SU-DHL-6 (cell line): ENCODE data around the gene PICK1.

Experiments
- H2AFZ ChIP-seq: fragments of 200-600 bp; sonication (generic); 2 replicates; pipeline ENCODE4 v1.6.1; 2014; ENCODE audit warnings: low read depth, mild to moderate bottlenecking, moderate library complexity, mixed read lengths, antibody characterized with exemption, low read length; ENCODE audit not compliant: severe bottlenecking
- H3F3A ChIP-seq: fragments of 200-600 bp; shearing (Covaris generic); 2 replicates; pipeline ENCODE4 v1.6.0; 2016; ENCODE audit warnings: antibody characterized with exemption, mild to moderate bottlenecking; ENCODE audit not compliant: insufficient read depth
- H3K27ac ChIP-seq: fragments of 200-600 bp; sonication (generic); 2 replicates; pipeline ENCODE4 v1.5.1; 2016; ENCODE audit warnings: low read depth, mild to moderate bottlenecking, low read length, moderate library complexity, mixed read lengths
- H3K27me3 ChIP-seq: fragments of 200-600 bp; sonication (generic), shearing (Covaris generic); 2 replicates; pipeline ENCODE4 v1.6.0; 2014; ENCODE audit warnings: mild to moderate bottlenecking, low read length
- H3K36me3 ChIP-seq: fragments of 200-600 bp; sonication (generic); 2 replicates; pipeline ENCODE4 v1.6.1; 2014; ENCODE audit warnings: mild to moderate bottlenecking, low read length, mixed read lengths
- H3K4me2 ChIP-seq: fragments of 300-600, 200-600 bp; shearing (Covaris generic), sonication (generic); 2 replicates; pipeline ENCODE4 v1.6.0; 2014; ENCODE audit warnings: low read length, low read depth, mild to moderate bottlenecking; ENCODE audit not compliant: poor library complexity, severe bottlenecking
- H3K4me3 ChIP-seq: fragments of 200-600 bp; sonication (generic); 2 replicates; pipeline ENCODE4 v1.5.1; 2014; ENCODE audit warnings: antibody characterized with exemption, low read length, mild to moderate bottlenecking, mixed read lengths; ENCODE audit not compliant: insufficient read depth, poor library complexity, severe bottlenecking
- H3K79me2 ChIP-seq: fragments of 200-600 bp; sonication (generic); 2 replicates; pipeline ENCODE4 v1.6.1; 2014; ENCODE audit warnings: mild to moderate bottlenecking, low read length, moderate library complexity; ENCODE audit not compliant: insufficient read depth
- H3K9ac ChIP-seq: fragments of 200-600 bp; sonication (generic); 2 replicates; pipeline ENCODE4 v1.7.0; 2014; ENCODE audit warnings: mild to moderate bottlenecking, low read length
- H3K9me2 ChIP-seq: fragments of 200-600 bp; sonication (generic); replicated peaks from 2 replicates; pipeline ENCODE4 v1.6.1; 2014; ENCODE audit warnings: low read length; ENCODE audit not compliant: insufficient read depth
- H3K9me3 ChIP-seq: fragments of 200-600 bp; sonication (generic); 2 replicates; pipeline ENCODE4 v1.6.1; 2014; ENCODE audit warnings: low read length, mixed read lengths; ENCODE audit not compliant: insufficient read depth
- H4K20me1 ChIP-seq: fragments of 200-600 bp; sonication (generic); 2 replicates; pipeline ENCODE4 v1.6.1; 2014; ENCODE audit warnings: low read depth, mild to moderate bottlenecking, antibody characterized with exemption, low read length, moderate library complexity, mixed read lengths
- CTCF ChIP-seq: fragments of 200-600 bp; sonication (generic); IDR thresholded peaks from one replicate; pipeline ENCODE4 v1.5.1; 2017; ENCODE audit warnings: antibody characterized with exemption, mild to moderate bottlenecking, low read length, moderate library complexity; ENCODE audit not compliant: insufficient read depth, poor library complexity, severe bottlenecking
- EZH2phosphoT487 ChIP-seq: fragments of 200-600 bp; sonication (generic), shearing (Covaris generic); conservative IDR thresholded peaks from 2 replicates; pipeline ENCODE4 v1.6.1; 2018; ENCODE audit warnings: mild to moderate bottlenecking, antibody characterized with exemption, low read length, moderate library complexity, mixed read lengths

The PICK1 gene

GRCh38 chr22:38068641-38069371 lies 11.6 kb downstream of the PICK1 start:
- Histone ChIP-seq H3F3A (no peaks in the 10 kb centered on the region), H3K9me3 (no peaks in the 10 kb centered on the region), H3K4me2 (no peak overlapping the region), H3K9me2 (no peaks in the 10 kb centered on the region), H3K36me3 (no peaks in the 10 kb centered on the region), H3K27me3 (no peaks in the 10 kb centered on the region), H2AFZ (no peak overlapping the region), H4K20me1 (no peaks in the 10 kb centered on the region), H3K9ac (no peak overlapping the region), H3K79me2 (no peaks in the 10 kb centered on the region), H3K27ac (no peak overlapping the region), H3K4me3 (no peak overlapping the region)
- TF ChIP-seq EZH2phosphoT487 (no peak), CTCF (no peak)

DNA sequence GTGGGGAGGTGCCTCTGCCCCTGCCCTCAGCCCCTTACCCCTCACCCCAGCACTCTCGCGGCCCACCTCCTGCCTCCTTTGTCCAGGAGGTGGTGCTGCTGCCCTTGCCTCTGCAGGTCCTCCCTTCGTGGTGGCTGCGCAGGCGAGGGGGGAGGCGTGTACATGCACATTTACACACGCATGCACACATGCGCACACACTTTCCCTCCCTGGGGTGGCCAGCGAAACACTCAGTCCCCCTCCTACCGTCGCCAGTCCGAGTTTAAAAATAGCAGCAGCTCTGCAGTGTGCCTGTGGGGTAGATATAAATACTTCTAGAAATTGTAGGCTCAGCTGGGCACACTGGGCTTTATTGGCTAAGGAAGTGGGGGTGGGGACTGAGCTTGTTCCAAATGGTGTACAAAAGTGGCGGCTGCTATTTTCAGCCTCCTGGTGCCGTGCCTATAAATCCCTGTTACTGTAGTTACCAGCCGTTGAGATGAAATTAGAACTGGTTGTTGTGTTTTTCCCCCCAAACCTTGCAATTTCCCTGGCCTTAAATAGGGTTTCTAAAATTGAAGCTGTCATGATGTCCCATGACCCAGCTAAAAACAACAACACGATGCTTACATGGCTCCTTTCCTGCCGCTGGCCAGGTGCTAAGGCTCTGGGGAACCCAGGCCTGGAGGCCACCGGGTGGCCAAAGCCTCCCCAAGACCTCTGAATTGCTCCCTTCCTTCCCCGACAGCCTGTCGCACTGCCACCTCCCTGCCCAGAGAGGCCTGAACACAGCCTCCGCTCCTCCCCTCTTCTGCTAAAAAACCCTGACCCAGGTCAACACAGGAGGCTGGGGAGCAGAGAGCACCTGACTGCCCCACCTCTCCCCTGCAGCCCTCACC lies 12.4 kb downstream of the PICK1 start:
- no peaks in the 10 kb centered on the region for H3K9me2 ChIP-seq
- H4K20me1 ChIP-seq = no peaks in the 10 kb centered on the region
- no peak overlapping the region for H3K27ac ChIP-seq
- no peaks in the 10 kb centered on the region for H3K9me3 ChIP-seq
- H3K36me3 ChIP-seq = no peaks in the 10 kb centered on the region
- H3K4me2 ChIP-seq = no peak overlapping the region
- no peak overlapping the region for H3K9ac ChIP-seq
- H2AFZ ChIP-seq = no peak overlapping the region
- H3K79me2 ChIP-seq = no peaks in the 10 kb centered on the region
- no peaks in the 10 kb centered on the region for H3F3A ChIP-seq
- no peak overlapping the region for H3K4me3 ChIP-seq
- TF ChIP-seq EZH2phosphoT487 = no peak
- TF ChIP-seq CTCF = no peak
- H3K27me3 ChIP-seq = no peaks in the 10 kb centered on the region

DNA sequence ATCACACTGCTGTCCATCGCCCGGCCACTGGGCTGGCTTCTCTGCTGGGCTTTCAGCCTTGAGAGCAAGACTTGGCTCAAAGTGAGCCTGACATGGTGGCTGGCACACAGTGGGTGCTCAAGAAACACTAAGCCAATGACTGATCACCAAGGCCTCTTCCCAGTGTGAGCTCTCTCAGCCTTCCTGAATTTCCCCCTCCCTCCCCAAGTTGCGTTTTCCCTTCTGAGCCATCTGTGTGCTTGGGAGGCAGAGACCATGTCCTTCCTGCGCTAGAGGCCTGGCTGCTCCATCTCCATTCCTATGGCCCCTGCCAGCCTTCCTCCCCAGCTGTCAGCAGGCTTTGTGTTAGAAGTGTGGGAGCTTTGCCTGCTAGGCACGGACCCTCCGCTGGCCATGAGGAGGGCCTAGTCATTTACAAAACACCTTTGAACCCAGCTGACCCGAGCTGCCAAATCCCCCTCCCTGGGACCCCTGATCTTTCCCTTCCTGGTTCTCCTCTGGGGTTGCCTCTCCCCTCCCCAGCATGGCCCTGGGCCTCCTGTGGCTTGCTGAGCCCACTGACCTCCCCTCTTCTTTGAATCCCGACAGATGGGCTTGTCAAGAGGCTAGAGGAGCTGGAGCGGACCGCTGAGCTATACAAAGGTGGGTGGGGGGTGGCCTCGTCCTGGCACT lies 13.2 kb downstream of the PICK1 start:
- Histone ChIP-seq H3K9me3 (no peaks in the 10 kb centered on the region), H3K27ac (no peak overlapping the region), H3K4me2 (no peak overlapping the region), H3K9me2 (no peaks in the 10 kb centered on the region), H3K9ac (no peak overlapping the region), H3K27me3 (no peaks in the 10 kb centered on the region), H4K20me1 (no peaks in the 10 kb centered on the region), H3F3A (no peaks in the 10 kb centered on the region), H3K36me3 (no peaks in the 10 kb centered on the region), H3K4me3 (no peak overlapping the region), H3K79me2 (no peaks in the 10 kb centered on the region), H2AFZ (no peak overlapping the region)
- TF ChIP-seq EZH2phosphoT487 (no peak), CTCF (no peak)
